Loucy (cell line): ENCODE data around the gene CDK11A.

Experiments used
- H2AFZ ChIP-seq: fragments of 200-600 bp; sonication (generic); 2 replicates; pipeline ENCODE4 v1.6.0; 2016; ENCODE audit warnings: antibody characterized with exemption, mild to moderate bottlenecking, low read length, moderate library complexity
- H3F3A ChIP-seq: fragments of 200-600 bp; 2 replicates; pipeline ENCODE4 v1.6.0; 2016; ENCODE audit warnings: antibody characterized with exemption, low read depth, mild to moderate bottlenecking
- H3K27me3 ChIP-seq: fragments of 200-600 bp; sonication (generic); 2 replicates; pipeline ENCODE4 v1.6.1; 2014; ENCODE audit warnings: low read length, mild to moderate bottlenecking; ENCODE audit not compliant: insufficient read depth, poor library complexity, severe bottlenecking
- H3K36me3 ChIP-seq: fragments of 200-600 bp; sonication (generic); 2 replicates; pipeline ENCODE4 v1.6.1; 2016; ENCODE audit warnings: low read length; ENCODE audit not compliant: insufficient read depth
- H3K4me1 ChIP-seq: fragments of 200-600 bp; sonication (generic); 2 replicates; pipeline ENCODE4 v1.5.1; 2014; ENCODE audit warnings: low read length, mild to moderate bottlenecking; ENCODE audit not compliant: insufficient read depth, poor library complexity, severe bottlenecking
- H3K4me2 ChIP-seq: fragments of 200-600 bp; sonication (generic); 2 replicates; pipeline ENCODE4 v1.6.0; 2014; ENCODE audit warnings: antibody characterized with exemption, low read length, low read depth, mild to moderate bottlenecking; ENCODE audit not compliant: poor library complexity, severe bottlenecking
- H3K4me3 ChIP-seq: fragments of 200-600 bp; sonication (generic); 2 replicates; pipeline ENCODE4 v1.5.1; 2014; ENCODE audit warnings: low read length, mild to moderate bottlenecking, mixed read lengths; ENCODE audit not compliant: poor library complexity, severe bottlenecking
- H3K79me2 ChIP-seq: fragments of 200-600 bp; sonication (generic); 2 replicates; pipeline ENCODE4 v1.6.1; 2014; ENCODE audit warnings: low read length; ENCODE audit not compliant: insufficient read depth
- H3K9ac ChIP-seq: fragments of 200-600 bp; sonication (generic); 2 replicates; pipeline ENCODE4 v1.6.0; 2014; ENCODE audit warnings: mild to moderate bottlenecking, low read depth, low read length, moderate library complexity; ENCODE audit not compliant: poor library complexity, severe bottlenecking
- H3K9me2 ChIP-seq: fragments of 200-600 bp; sonication (generic); replicated peaks from 2 replicates; pipeline ENCODE4 v1.6.1; 2016; ENCODE audit warnings: low read depth, low read length, mixed read lengths
- H3K9me3 ChIP-seq: fragments of 200-600 bp; sonication (generic); 2 replicates; pipeline ENCODE4 v1.6.1; 2014; ENCODE audit warnings: mild to moderate bottlenecking, antibody characterized with exemption, low read length, low read depth; ENCODE audit not compliant: insufficient read depth
- H4K20me1 ChIP-seq: fragments of 200-600 bp; sonication (generic); 2 replicates; pipeline ENCODE4 v1.6.0; 2014; ENCODE audit warnings: antibody characterized with exemption, low read length, mild to moderate bottlenecking; ENCODE audit not compliant: insufficient read depth, poor library complexity, severe bottlenecking
- CTCF ChIP-seq: fragments of 200-600 bp; sonication (generic); conservative IDR thresholded peaks from 2 replicates; pipeline ENCODE4 v1.5.1; 2014; ENCODE audit warnings: mild to moderate bottlenecking, antibody characterized with exemption, low read length
- EZH2phosphoT487 ChIP-seq: fragments of 200-600 bp; IDR thresholded peaks from 2 replicates; pipeline ENCODE4 v1.6.1; 2018; ENCODE audit warnings: antibody characterized with exemption, mild to moderate bottlenecking, moderate library complexity, borderline replicate concordance

The CDK11A gene

DNA sequence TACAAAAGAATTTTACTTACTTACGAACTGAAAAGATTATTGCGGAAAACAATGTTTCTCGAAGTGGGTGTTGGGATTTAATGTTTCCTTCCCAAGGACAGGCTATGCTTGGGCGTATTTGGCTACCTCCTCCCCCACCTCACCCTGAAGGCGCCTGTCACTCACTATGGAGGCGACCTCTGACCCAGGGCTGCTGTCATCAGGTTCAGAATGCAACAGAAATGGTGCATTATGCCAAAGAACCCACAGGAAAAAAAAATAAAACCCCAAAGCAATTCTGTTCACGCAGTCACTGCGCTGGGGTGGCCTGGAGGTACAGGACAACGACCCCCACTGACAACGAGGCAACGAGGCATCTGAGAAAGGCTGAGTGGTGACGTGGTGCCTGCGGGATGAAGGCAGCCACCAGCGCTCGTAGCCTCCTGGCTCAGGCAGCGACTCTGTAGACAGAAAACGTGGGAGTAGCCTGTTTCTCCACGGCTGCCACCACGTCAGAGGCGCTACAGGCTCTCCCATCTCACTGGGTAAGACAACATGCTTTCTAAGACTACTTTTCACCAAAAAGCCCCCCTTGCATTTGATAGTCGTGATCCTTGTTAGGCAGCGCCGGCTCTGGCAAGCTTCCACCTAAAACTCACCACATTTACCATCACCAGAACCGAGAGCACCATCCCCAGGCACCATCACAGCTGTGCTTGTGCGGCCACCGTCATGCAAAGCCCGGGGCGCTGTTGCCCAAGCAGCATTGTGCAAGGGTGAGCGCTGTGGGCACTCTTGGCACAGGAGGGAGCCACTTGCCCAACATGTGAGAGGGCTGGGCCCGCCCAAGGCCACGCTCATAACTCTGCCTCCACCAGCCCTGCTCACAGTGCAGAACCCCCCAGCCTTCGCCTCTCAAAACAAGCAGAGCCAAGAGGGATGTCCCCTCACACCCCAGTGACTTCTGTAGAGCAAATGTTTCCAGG lies 39.8 kb upstream of the CDK11A start:
- H4K20me1 ChIP-seq, result no peaks in the 10 kb centered on the region
- H3K4me1 ChIP-seq, result no peaks in the 10 kb centered on the region
- H3F3A ChIP-seq, result no peaks in the 10 kb centered on the region
- no peaks in the 10 kb centered on the region for H3K9me2 ChIP-seq
- H3K36me3 ChIP-seq, result peaks cover 39% of the 10 kb centered on the region; the same call in 1 of the 2 replicates
- H3K9ac ChIP-seq, result no peak overlapping the region
- no peak overlapping the region for H3K4me3 ChIP-seq
- H3K9me3 ChIP-seq, result no peaks in the 10 kb centered on the region
- H2AFZ ChIP-seq, result no peak overlapping the region
- no peak overlapping the region for H3K4me2 ChIP-seq
- no peak for TF ChIP-seq CTCF
- no peak for TF ChIP-seq EZH2phosphoT487
- peaks cover 23% of the 10 kb centered on the region; the same call in 1 of the 2 replicates for H3K79me2 ChIP-seq
- no peaks in the 10 kb centered on the region for H3K27me3 ChIP-seq

DNA sequence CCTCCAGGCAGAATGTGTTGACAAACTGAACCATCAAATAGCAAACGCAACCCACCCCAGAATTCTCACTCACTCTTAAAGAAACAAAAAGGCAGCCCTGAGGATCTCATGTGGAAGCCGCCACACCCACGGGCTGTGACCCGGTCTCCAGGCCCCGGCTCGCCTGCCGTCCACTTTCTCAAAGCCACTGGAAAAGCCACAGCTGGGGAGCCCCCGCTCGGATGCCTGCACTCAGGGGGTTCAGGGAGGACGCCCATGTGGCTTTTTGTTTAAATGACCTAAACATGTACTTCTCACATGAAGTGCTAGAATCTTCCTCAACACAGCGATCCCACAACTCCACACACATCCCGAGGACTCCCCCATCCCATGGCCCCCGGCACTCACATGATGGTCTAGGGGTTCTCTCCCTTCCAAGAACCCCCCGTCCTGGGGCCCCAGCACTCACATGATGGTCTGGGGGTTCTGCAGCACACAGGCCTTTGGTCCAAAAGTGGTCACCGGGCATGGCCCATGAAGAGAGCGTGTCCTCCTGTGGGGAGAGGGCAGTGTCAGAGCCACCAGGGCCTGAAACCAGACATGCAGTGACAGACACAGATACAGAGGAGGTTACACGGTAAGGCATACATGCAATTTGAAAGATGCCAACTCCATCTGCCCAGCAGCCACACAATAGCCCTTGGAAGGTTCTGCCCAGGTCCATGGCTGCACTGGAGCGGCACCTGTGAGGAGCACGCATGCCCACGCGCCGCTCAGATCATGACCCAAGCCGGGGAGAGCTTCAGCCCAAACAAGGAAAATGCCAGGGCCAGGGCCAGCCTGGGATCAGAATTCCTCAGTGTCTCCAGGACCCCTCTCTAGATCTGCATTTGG lies 37.6 kb upstream of the CDK11A start:
- Histone ChIP-seq H4K20me1 (no peaks in the 10 kb centered on the region), H3K9ac (no peak overlapping the region), H3K36me3 (peaks cover 40% of the 10 kb centered on the region; the same call in 1 of the 2 replicates), H3K9me3 (no peaks in the 10 kb centered on the region), H3K9me2 (no peaks in the 10 kb centered on the region), H3K4me2 (no peak overlapping the region), H2AFZ (no peak overlapping the region), H3K4me1 (no peaks in the 10 kb centered on the region), H3K4me3 (no peak overlapping the region), H3F3A (no peaks in the 10 kb centered on the region), H3K27me3 (no peaks in the 10 kb centered on the region), H3K79me2 (peaks cover 5% of the 10 kb centered on the region; the same call in 1 of the 2 replicates)
- no peak for TF ChIP-seq EZH2phosphoT487
- no peak for TF ChIP-seq CTCF

DNA sequence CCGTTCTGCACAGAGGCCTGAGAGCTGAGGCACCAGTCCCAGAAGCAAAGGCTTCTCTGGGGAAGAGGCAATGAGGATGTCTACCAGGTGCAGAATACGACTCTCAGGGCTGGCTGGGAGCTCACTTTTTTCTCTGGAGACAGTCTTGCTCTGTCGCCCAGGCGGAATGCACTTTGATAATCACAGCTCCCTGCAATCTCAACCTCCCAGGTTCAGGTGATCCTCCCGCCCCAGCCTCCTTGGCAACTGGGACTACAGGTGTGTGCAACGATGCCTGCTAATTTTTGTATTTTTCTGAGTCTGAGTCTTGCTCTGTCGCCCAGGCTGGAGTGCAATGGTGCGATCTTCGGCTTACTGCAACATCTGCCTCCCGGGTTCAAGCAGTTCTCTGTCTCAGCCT lies 36.6 kb upstream of the CDK11A start:
- no peaks in the 10 kb centered on the region for H3K9me3 ChIP-seq
- no peak for TF ChIP-seq EZH2phosphoT487
- TF ChIP-seq CTCF, result no peak
- no peaks in the 10 kb centered on the region for H3K27me3 ChIP-seq
- H3K4me2 ChIP-seq, result no peak overlapping the region
- H4K20me1 ChIP-seq, result no peaks in the 10 kb centered on the region
- H3K79me2 ChIP-seq, result no peaks in the 10 kb centered on the region
- no peak overlapping the region for H3K9ac ChIP-seq
- H3K4me1 ChIP-seq, result no peaks in the 10 kb centered on the region
- H3K36me3 ChIP-seq, result peaks cover 50% of the 10 kb centered on the region; the same call in 1 of the 2 replicates
- no peaks in the 10 kb centered on the region for H3K9me2 ChIP-seq
- H2AFZ ChIP-seq, result no peak overlapping the region
- H3F3A ChIP-seq, result no peaks in the 10 kb centered on the region
- no peak overlapping the region for H3K4me3 ChIP-seq
